ENCODE measurements around the gene DOCK2.

DNA sequence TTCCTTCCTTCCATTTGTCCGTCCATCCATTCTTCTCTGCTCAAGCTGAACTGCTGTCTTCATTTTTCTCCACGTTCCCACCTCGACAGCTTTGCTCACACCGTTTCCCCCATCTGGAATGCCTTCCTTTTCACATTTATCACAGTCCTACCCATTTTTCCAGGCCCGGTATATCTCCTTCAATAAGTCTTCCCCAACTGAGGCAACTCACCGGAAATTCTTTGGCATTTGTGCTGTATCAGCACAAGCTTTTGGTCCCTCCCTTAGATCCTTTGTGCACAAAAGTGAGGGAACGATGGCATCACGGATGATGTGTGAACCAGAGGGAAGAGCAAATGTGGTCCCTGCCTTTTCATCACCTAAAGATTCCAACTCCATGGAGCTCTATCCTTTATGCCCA, 388.8 kb downstream of the DOCK2 start:
- TF ChIP-seq EZH2 (IDR thresholded peaks at IDR 0.05; ENCODE audit: insufficient read depth, poor library complexity, severe bottlenecking) (no peak), EZH2phosphoT487 (IDR thresholded peaks at IDR 0.05; ENCODE audit: insufficient read depth, low read depth) (no peak)
